GM12864 (cell line): ENCODE measurements around the gene HECTD2.

ENCODE experiments used
- DNase-seq: peaks from one replicate; pipeline ENCODE4 v3.0.0-alpha.2; 2011; ENCODE audit warnings: low read depth
- H3K4me3 ChIP-seq: 2 replicates; pipeline ENCODE4 v1.5.1; 2011; ENCODE audit warnings: mild to moderate bottlenecking, low read depth, low read length, control low read depth
- CTCF ChIP-seq: IDR thresholded peaks from 2 replicates; pipeline ENCODE4 v1.5.1; 2011; ENCODE audit warnings: low read depth, mild to moderate bottlenecking, moderate library complexity, low read length, control low read depth, inconsistent platforms; ENCODE audit errors: missing control alignments

The HECTD2 gene

GRCh38 chr10:91412354-91413087, 2.4 kb downstream of the HECTD2 start:
- H3K4me3 ChIP-seq: no peak overlapping the region
- TF ChIP-seq CTCF: no peak
- no peak for DNase-seq

GRCh38 chr10:91415816-91416215, 5.7 kb downstream of the HECTD2 start:
- TF ChIP-seq CTCF: no peak
- H3K4me3 ChIP-seq: no peak overlapping the region
- DNase-seq: no peak

- no peak for TF ChIP-seq CTCF
- H3K4me3 ChIP-seq: no peak overlapping the region
- DNase-seq: no peak
These were observed 6.3 kb downstream of the HECTD2 start for GRCh38 chr10:91416339-91416855.

GRCh38 chr10:91418416-91418815, 8.3 kb downstream of the HECTD2 start:
- no peak for TF ChIP-seq CTCF
- no peak overlapping the region for H3K4me3 ChIP-seq
- DNase-seq: no peak

- no peak for DNase-seq
- TF ChIP-seq CTCF: no peak
- no peak overlapping the region for H3K4me3 ChIP-seq
These were observed 10.7 kb downstream of the HECTD2 start for GRCh38 chr10:91420868-91421267.

- DNase-seq: no peak
- TF ChIP-seq CTCF: no peak
- H3K4me3 ChIP-seq: no peak overlapping the region
These were observed 12.8 kb downstream of the HECTD2 start for GRCh38 chr10:91422915-91423314.

- TF ChIP-seq CTCF: no peak
- H3K4me3 ChIP-seq: no peak overlapping the region
- no peak for DNase-seq
These were observed 13.9 kb downstream of the HECTD2 start for GRCh38 chr10:91424016-91424415.
